ENCODE data around the gene IGF2BP2. TPM values are rescaled to one million over a fixed set of nuclear protein-coding genes. Genes with fewer than 3 reads are reported as not detected.
"Not testable (repeated sequence)": the region's sequence is repeated elsewhere in the genome, so short reads cannot be mapped to it uniquely, and the experiment has no call there.

IGF2BP2 gene
- total RNA-seq, 1 experiment from 2014 or later: 75.9 TPM

- intact Hi-C loops (cut with micrococcal nuclease; ENCODE audit: unreplicated experiment): loop anchor here (5.0 kb wide), 1 partner anchor 33 kb away; no protein-coding TSS in a partner anchor
- peaks cover 39% of the 10 kb centered on the region for H3K4me1 Mint-ChIP-seq (ENCODE audit: low read depth, unreplicated experiment)
- CTCF ChIA-PET: no interaction called here
Measured at GRCh38 chr3:185789134-185789533, 35.7 kb downstream of the IGF2BP2 start.

GRCh38 chr3:185788292-185788691 is 36.5 kb downstream of the IGF2BP2 start:
- no peaks in the 10 kb centered on the region for H3K9me3 Mint-ChIP-seq (ENCODE audit: unreplicated experiment)
- peaks cover 10% of the 10 kb centered on the region for H3K36me3 Mint-ChIP-seq (ENCODE audit: insufficient read depth, unreplicated experiment)
- H3K4me3 ChIP-seq (ENCODE audit: low read depth, low read length): no peak overlapping the region
- no TSS peak for BruUV-seq (replicated peaks)
- intact Hi-C loops (cut with micrococcal nuclease; ENCODE audit: unreplicated experiment): loop anchor here (5.0 kb wide), 1 partner anchor 34 kb away; no protein-coding TSS in a partner anchor
- H3K4me1 ChIP-seq: peaks cover 31% of the 10 kb centered on the region
- CTCF ChIA-PET: no interaction called here
- H3K27ac Mint-ChIP-seq (ENCODE audit: unreplicated experiment): no peak overlapping the region
- H3K4me3 Mint-ChIP-seq (ENCODE audit: unreplicated experiment): no peak overlapping the region
- POLR2A ChIA-PET: no interaction called here
- H3K4me1 Mint-ChIP-seq (ENCODE audit: low read depth, unreplicated experiment): peaks cover 35% of the 10 kb centered on the region
- no peak for DNase-seq
- H3K36me3 ChIP-seq (ENCODE audit: control insufficient read depth, insufficient read depth, low read length): no peaks in the 10 kb centered on the region
- no peaks in the 10 kb centered on the region for H3K27me3 ChIP-seq (replicated peaks; ENCODE audit: control insufficient read depth, insufficient read depth, low read length)
- H3K27me3 Mint-ChIP-seq (ENCODE audit: insufficient read depth, unreplicated experiment): no peaks in the 10 kb centered on the region
- no peaks in the 10 kb centered on the region for H3K9me3 ChIP-seq
- TF ChIP-seq CTCF (IDR thresholded peaks at IDR 0.05; ENCODE audit: insufficient read depth in 1 of 2, low read depth in 1 of 2, low read length in 1 of 2, severe bottlenecking in 1 of 2, unreplicated experiment in 1 of 2): no peak

More at GRCh38 chr3:185789134-185789533, 35.7 kb downstream of the IGF2BP2 start:
- Mint-ChIP-seq H3K27me3 (ENCODE audit: insufficient read depth, unreplicated experiment) (no peaks in the 10 kb centered on the region), H3K9me3 (ENCODE audit: unreplicated experiment) (no peaks in the 10 kb centered on the region), H3K27ac (ENCODE audit: unreplicated experiment) (no peak overlapping the region), H3K36me3 (ENCODE audit: insufficient read depth, unreplicated experiment) (peaks cover 10% of the 10 kb centered on the region), H3K4me3 (ENCODE audit: unreplicated experiment) (no peak overlapping the region)
- no TSS peak for BruUV-seq (replicated peaks)
- Histone ChIP-seq H3K36me3 (ENCODE audit: control insufficient read depth, insufficient read depth, low read length) (no peaks in the 10 kb centered on the region), H3K27me3 (replicated peaks; ENCODE audit: control insufficient read depth, insufficient read depth, low read length) (no peaks in the 10 kb centered on the region), H3K4me1 (peaks cover 37% of the 10 kb centered on the region), H3K4me3 (ENCODE audit: low read depth, low read length) (no peak overlapping the region), H3K9me3 (no peaks in the 10 kb centered on the region)
- POLR2A ChIA-PET: interaction anchor here (0.6 kb wide), 1 partner anchor 10 kb away, joined by 5 read pairs; no protein-coding TSS in a partner anchor
- TF ChIP-seq CTCF (IDR thresholded peaks at IDR 0.05; ENCODE audit: insufficient read depth in 1 of 2, low read depth in 1 of 2, low read length in 1 of 2, severe bottlenecking in 1 of 2, unreplicated experiment in 1 of 2): no peak
- no peak for DNase-seq

GRCh38 chr3:185786956-185787877 is 37.6 kb downstream of the IGF2BP2 start:
- H3K27me3 Mint-ChIP-seq (ENCODE audit: insufficient read depth, unreplicated experiment): no peaks in the 10 kb centered on the region
- peaks cover 10% of the 10 kb centered on the region for H3K36me3 Mint-ChIP-seq (ENCODE audit: insufficient read depth, unreplicated experiment)
- BruUV-seq (replicated peaks): no TSS peak
- CTCF ChIA-PET: no interaction called here
- no peaks in the 10 kb centered on the region for H3K27me3 ChIP-seq (replicated peaks; ENCODE audit: control insufficient read depth, insufficient read depth, low read length)
- no peak overlapping the region for H3K4me3 ChIP-seq (ENCODE audit: low read depth, low read length)
- H3K9me3 Mint-ChIP-seq (ENCODE audit: unreplicated experiment): no peaks in the 10 kb centered on the region
- POLR2A ChIA-PET: no interaction called here
- intact Hi-C loops (cut with micrococcal nuclease; ENCODE audit: unreplicated experiment): loop anchor here (5.0 kb wide), 1 partner anchor 35 kb away; no protein-coding TSS in a partner anchor
- no peak overlapping the region for H3K4me3 Mint-ChIP-seq (ENCODE audit: unreplicated experiment)
- H3K36me3 ChIP-seq (ENCODE audit: control insufficient read depth, insufficient read depth, low read length): no peaks in the 10 kb centered on the region
- TF ChIP-seq CTCF (IDR thresholded peaks at IDR 0.05; ENCODE audit: insufficient read depth in 1 of 2, low read depth in 1 of 2, low read length in 1 of 2, severe bottlenecking in 1 of 2, unreplicated experiment in 1 of 2): no peak
- H3K9me3 ChIP-seq: no peaks in the 10 kb centered on the region
- no peak for DNase-seq
- H3K27ac Mint-ChIP-seq (ENCODE audit: unreplicated experiment): no peak overlapping the region
- peaks cover 26% of the 10 kb centered on the region for H3K4me1 ChIP-seq
- H3K4me1 Mint-ChIP-seq (ENCODE audit: low read depth, unreplicated experiment): peaks cover 27% of the 10 kb centered on the region

GRCh38 chr3:185786258-185786657 is 38.6 kb downstream of the IGF2BP2 start:
- H3K27me3 ChIP-seq (replicated peaks; ENCODE audit: control insufficient read depth, insufficient read depth, low read length); POLR2A ChIA-PET; H3K9me3 Mint-ChIP-seq (ENCODE audit: unreplicated experiment); H3K36me3 Mint-ChIP-seq (ENCODE audit: insufficient read depth, unreplicated experiment); H3K27me3 Mint-ChIP-seq (ENCODE audit: insufficient read depth, unreplicated experiment); H3K9me3 ChIP-seq; H3K36me3 ChIP-seq (ENCODE audit: control insufficient read depth, insufficient read depth, low read length); CTCF ChIA-PET; BruUV-seq (replicated peaks); H3K4me3 ChIP-seq (ENCODE audit: low read depth, low read length): not testable (repeated sequence)
- intact Hi-C loops (cut with micrococcal nuclease; ENCODE audit: unreplicated experiment): loop anchor here (5.0 kb wide), 1 partner anchor 36 kb away; no protein-coding TSS in a partner anchor
- Mint-ChIP-seq H3K4me1 (ENCODE audit: low read depth, unreplicated experiment) (peaks cover 19% of the 10 kb centered on the region), H3K4me3 (ENCODE audit: unreplicated experiment) (peak overlapping the region; percentile 9), H3K27ac (ENCODE audit: unreplicated experiment) (peak overlapping the region; percentile 82)
- H3K4me1 ChIP-seq: peaks cover 19% of the 10 kb centered on the region
- peak in 1 of 2 experiments; percentile 42 for DNase-seq
